GM18867 (cell line): ENCODE results near the gene CAMTA2.

Experiments
- ATAC-seq: cut with Tn5 transposase; IDR thresholded peaks from one replicate; pipeline ENCODE4 v1.9.1; 2021; ENCODE audit warnings: mild to moderate bottlenecking, moderate library complexity; ENCODE audit not compliant: unreplicated experiment

Gene CAMTA2

GRCh38 chr17:5000237-5000639 lies 12.8 kb upstream of the CAMTA2 start:
- no peak for ATAC-seq

GRCh38 chr17:4999430-5000093 lies 12.1 kb upstream of the CAMTA2 start:
- ATAC-seq: no peak

GRCh38 chr17:4998732-4999429 lies 11.4 kb upstream of the CAMTA2 start:
- ATAC-seq: no peak

GRCh38 chr17:4998027-4998731 lies 10.7 kb upstream of the CAMTA2 start:
- peak; percentile 12 for ATAC-seq

GRCh38 chr17:4997302-4998026 lies 10.0 kb upstream of the CAMTA2 start, which contains the start of the genes INCA1 and KIF1C:
TSS of gene INCA1 (minus strand) at chr17:4997522. CDS start at chr17:4994437, 3,085 bp downstream.
TSS of gene KIF1C (plus strand) at chr17:4997950. CDS start at chr17:5000247, 2,297 bp downstream.
- ATAC-seq: peak; percentile 82

- no peak for ATAC-seq
Measured at GRCh38 chr17:4994081-4994595, 6.7 kb upstream of the CAMTA2 start.

GRCh38 chr17:4987767-4988567 lies 492 bp upstream of the CAMTA2 start:
- ATAC-seq: no peak

- ATAC-seq: no peak
Measured at GRCh38 chr17:4986403-4986802, 1.1 kb downstream of the CAMTA2 start.

GRCh38 chr17:4982305-4982704 lies 5.2 kb downstream of the CAMTA2 start:
- no peak for ATAC-seq

- no peak for ATAC-seq
Measured at GRCh38 chr17:4980644-4981216, 6.7 kb downstream of the CAMTA2 start.

GRCh38 chr17:4978726-4979125 lies 8.7 kb downstream of the CAMTA2 start:
- no peak for ATAC-seq

- no peak for ATAC-seq
Measured at GRCh38 chr17:4974115-4974670, 13.3 kb downstream of the CAMTA2 start.

GRCh38 chr17:4973256-4974114 lies 14.0 kb downstream of the CAMTA2 start:
- no peak for ATAC-seq

- no peak for ATAC-seq
Measured at GRCh38 chr17:4972752-4973151, 14.7 kb downstream of the CAMTA2 start.

GRCh38 chr17:4972322-4972721 lies 15.2 kb downstream of the CAMTA2 start:
- no peak for ATAC-seq

GRCh38 chr17:4971826-4972225 lies 15.6 kb downstream of the CAMTA2 start:
- ATAC-seq: no peak

- no peak for ATAC-seq
Measured at GRCh38 chr17:4970273-4970672, 17.2 kb downstream of the CAMTA2 start.

- ATAC-seq: no peak
Measured at GRCh38 chr17:4969551-4970173, 17.8 kb downstream of the CAMTA2 start.
